MM.1S (cell line): ENCODE results near the gene FREM1.
A peak's percentile ranks its signal among the peaks of the same experiment; 100 is the strongest.

Source experiments
- DNase-seq: peaks from one replicate; pipeline ENCODE4 v3.0.0-alpha.2; 2015
- H2AFZ ChIP-seq: fragments of 300-600 bp; sonication (generic); 2 replicates; pipeline ENCODE4 v1.6.0; 2016; ENCODE audit warnings: antibody characterized with exemption, low read length
- H3F3A ChIP-seq: fragments of 300-600 bp; sonication (generic); 2 replicates; pipeline ENCODE4 v1.6.1; 2016; ENCODE audit warnings: mild to moderate bottlenecking, antibody characterized with exemption, low read length, moderate library complexity, mixed read lengths; ENCODE audit not compliant: insufficient read depth
- H3K27ac ChIP-seq: fragments of 300-600 bp; sonication (generic); 2 replicates; pipeline ENCODE4 v1.5.1; 2016; ENCODE audit warnings: mild to moderate bottlenecking, low read length
- H3K27me3 ChIP-seq: fragments of 300-600 bp; sonication (generic); replicated peaks from 2 replicates; pipeline ENCODE4 v1.6.0; 2016; ENCODE audit warnings: low read length; ENCODE audit not compliant: insufficient read depth
- H3K36me3 ChIP-seq: fragments of 300-600 bp; sonication (generic); replicated peaks from 2 replicates; pipeline ENCODE4 v1.6.1; 2016; ENCODE audit warnings: mild to moderate bottlenecking, low read length, mixed read lengths; ENCODE audit not compliant: insufficient read depth
- H3K4me1 ChIP-seq: fragments of 300-600 bp; sonication (generic); 2 replicates; pipeline ENCODE4 v1.6.1; 2016; ENCODE audit warnings: low read length, mixed read lengths
- H3K4me2 ChIP-seq: fragments of 300-600 bp; sonication (generic); 2 replicates; pipeline ENCODE4 v1.6.0; 2016; ENCODE audit warnings: low read depth, low read length
- H3K4me3 ChIP-seq: fragments of 300-600 bp; sonication (generic); 2 replicates; pipeline ENCODE4 v1.5.1; 2016; ENCODE audit warnings: low read length, mixed read lengths
- H3K79me2 ChIP-seq: fragments of 300-600 bp; sonication (generic); 2 replicates; pipeline ENCODE4 v1.6.1; 2016; ENCODE audit warnings: mixed run types, low read length, mixed read lengths
- H3K9ac ChIP-seq: fragments of 300-600 bp; sonication (generic); 2 replicates; pipeline ENCODE4 v1.6.1; 2016; ENCODE audit warnings: low read length, mixed read lengths
- H3K9me2 ChIP-seq: fragments of 300-600 bp; sonication (generic); replicated peaks from 2 replicates; pipeline ENCODE4 v1.6.1; 2016; ENCODE audit warnings: mild to moderate bottlenecking, low read length, mixed read lengths; ENCODE audit not compliant: insufficient read depth
- H3K9me3 ChIP-seq: fragments of 300-600 bp; sonication (generic); replicated peaks from 2 replicates; pipeline ENCODE4 v1.6.1; 2016; ENCODE audit warnings: mild to moderate bottlenecking, low read length, mixed read lengths; ENCODE audit not compliant: insufficient read depth
- H4K20me1 ChIP-seq: fragments of 300-600 bp; sonication (generic); 2 replicates; pipeline ENCODE4 v1.6.1; 2016; ENCODE audit warnings: mild to moderate bottlenecking, low read length, moderate library complexity, mixed read lengths; ENCODE audit not compliant: insufficient read depth
- EZH2 ChIP-seq: fragments of 300-600 bp; sonication (generic); optimal IDR thresholded peaks from 2 replicates; pipeline ENCODE3; 2017; ENCODE audit warnings: low read depth, mild to moderate bottlenecking, antibody characterized with exemption, low read length, mixed read lengths
- EZH2phosphoT487 ChIP-seq: fragments of 300-600 bp; sonication (generic); IDR thresholded peaks from 2 replicates; pipeline ENCODE4 v1.6.1; 2018; ENCODE audit warnings: antibody characterized with exemption, low read length
- TF ChIP-seq, protein P1 (sequence below): fragments of 300-600 bp; sonication (generic); IDR thresholded peaks from 2 replicates; pipeline ENCODE4 v1.5.1; 2016; ENCODE audit warnings: antibody characterized with exemption, low read length, mixed read lengths

The FREM1 gene

GRCh38 chr9:14846871-14847311, 63.3 kb downstream of the FREM1 start:
- no peak overlapping the region for H3K4me3 ChIP-seq
- no peaks in the 10 kb centered on the region for H4K20me1 ChIP-seq
- no peaks in the 10 kb centered on the region for H3K9me3 ChIP-seq
- H2AFZ ChIP-seq = no peak overlapping the region
- DNase-seq = peak; percentile 36
- no peaks in the 10 kb centered on the region for H3K4me1 ChIP-seq
- no peaks in the 10 kb centered on the region for H3K36me3 ChIP-seq
- H3K27ac ChIP-seq = no peak overlapping the region
- no peak overlapping the region for H3K9ac ChIP-seq
- no peaks in the 10 kb centered on the region for H3K27me3 ChIP-seq
- H3F3A ChIP-seq = no peaks in the 10 kb centered on the region
- no peak overlapping the region for H3K4me2 ChIP-seq
- TF ChIP-seq, protein P1, sequence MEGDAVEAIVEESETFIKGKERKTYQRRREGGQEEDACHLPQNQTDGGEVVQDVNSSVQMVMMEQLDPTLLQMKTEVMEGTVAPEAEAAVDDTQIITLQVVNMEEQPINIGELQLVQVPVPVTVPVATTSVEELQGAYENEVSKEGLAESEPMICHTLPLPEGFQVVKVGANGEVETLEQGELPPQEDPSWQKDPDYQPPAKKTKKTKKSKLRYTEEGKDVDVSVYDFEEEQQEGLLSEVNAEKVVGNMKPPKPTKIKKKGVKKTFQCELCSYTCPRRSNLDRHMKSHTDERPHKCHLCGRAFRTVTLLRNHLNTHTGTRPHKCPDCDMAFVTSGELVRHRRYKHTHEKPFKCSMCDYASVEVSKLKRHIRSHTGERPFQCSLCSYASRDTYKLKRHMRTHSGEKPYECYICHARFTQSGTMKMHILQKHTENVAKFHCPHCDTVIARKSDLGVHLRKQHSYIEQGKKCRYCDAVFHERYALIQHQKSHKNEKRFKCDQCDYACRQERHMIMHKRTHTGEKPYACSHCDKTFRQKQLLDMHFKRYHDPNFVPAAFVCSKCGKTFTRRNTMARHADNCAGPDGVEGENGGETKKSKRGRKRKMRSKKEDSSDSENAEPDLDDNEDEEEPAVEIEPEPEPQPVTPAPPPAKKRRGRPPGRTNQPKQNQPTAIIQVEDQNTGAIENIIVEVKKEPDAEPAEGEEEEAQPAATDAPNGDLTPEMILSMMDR = peak; percentile 68
- no peak for TF ChIP-seq EZH2phosphoT487
- no peaks in the 10 kb centered on the region for H3K9me2 ChIP-seq
- no peaks in the 10 kb centered on the region for H3K79me2 ChIP-seq

DNA sequence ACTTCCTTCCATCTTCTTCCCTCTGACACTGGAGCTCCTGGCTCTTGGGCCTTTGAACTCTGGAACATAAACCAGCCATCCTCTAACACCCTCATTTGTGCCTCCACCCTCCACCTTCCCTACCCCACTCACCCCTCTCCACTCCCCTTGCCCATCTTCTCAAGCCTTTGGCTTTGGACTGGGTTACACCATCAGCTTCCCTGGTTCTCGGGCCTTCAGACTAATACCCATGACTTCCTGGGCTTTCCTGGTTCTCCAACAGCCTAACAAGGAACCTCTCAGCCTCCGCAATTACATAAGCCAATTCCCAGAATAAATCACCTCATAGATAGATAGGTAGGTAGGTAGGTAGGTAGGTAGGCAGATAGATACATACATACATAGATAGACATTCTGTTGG, 67.1 kb downstream of the FREM1 start:
- no peaks in the 10 kb centered on the region for H3K36me3 ChIP-seq
- H3K4me1 ChIP-seq = no peaks in the 10 kb centered on the region
- H3K4me2 ChIP-seq = no peak overlapping the region
- H3K27ac ChIP-seq = no peak overlapping the region
- H3K9me2 ChIP-seq = no peaks in the 10 kb centered on the region
- DNase-seq = no peak
- H3K9me3 ChIP-seq = no peaks in the 10 kb centered on the region
- H3K27me3 ChIP-seq = no peaks in the 10 kb centered on the region
- no peaks in the 10 kb centered on the region for H4K20me1 ChIP-seq
- no peaks in the 10 kb centered on the region for H3F3A ChIP-seq
- H3K79me2 ChIP-seq = no peaks in the 10 kb centered on the region
- TF ChIP-seq EZH2 = no peak
- TF ChIP-seq, protein P1 = no peak
- TF ChIP-seq EZH2phosphoT487 = no peak
- no peak overlapping the region for H3K9ac ChIP-seq
- no peak overlapping the region for H3K4me3 ChIP-seq
- H2AFZ ChIP-seq = no peak overlapping the region

- no peak for TF ChIP-seq EZH2
- TF ChIP-seq, protein P1 = no peak
- no peak for TF ChIP-seq EZH2phosphoT487
- no peaks in the 10 kb centered on the region for H3K79me2 ChIP-seq
- no peak overlapping the region for H3K9ac ChIP-seq
Measured at GRCh38 chr9:14842269-14842668, 68.0 kb downstream of the FREM1 start.

More at GRCh38 chr9:14842269-14842668, 68.0 kb downstream of the FREM1 start:
- no peak for DNase-seq
- Histone ChIP-seq H4K20me1 (no peaks in the 10 kb centered on the region), H3F3A (no peaks in the 10 kb centered on the region), H3K9me2 (no peaks in the 10 kb centered on the region), H3K9me3 (no peaks in the 10 kb centered on the region), H2AFZ (no peak overlapping the region), H3K36me3 (no peaks in the 10 kb centered on the region), H3K27ac (no peak overlapping the region), H3K4me1 (no peaks in the 10 kb centered on the region), H3K4me3 (no peak overlapping the region), H3K27me3 (no peaks in the 10 kb centered on the region), H3K4me2 (no peak overlapping the region)
